Central memory CD4-positive, alpha-beta T cell (primary cell): ENCODE data around the gene CD28.
"Not testable (repeated sequence)": the region's sequence is repeated elsewhere in the genome, so short reads cannot be mapped to it uniquely, and the experiment has no call there.

Source experiments
- DNase-seq: peaks from one replicate; pipeline ENCODE4 v3.0.0; 2022

CD28 gene

DNA sequence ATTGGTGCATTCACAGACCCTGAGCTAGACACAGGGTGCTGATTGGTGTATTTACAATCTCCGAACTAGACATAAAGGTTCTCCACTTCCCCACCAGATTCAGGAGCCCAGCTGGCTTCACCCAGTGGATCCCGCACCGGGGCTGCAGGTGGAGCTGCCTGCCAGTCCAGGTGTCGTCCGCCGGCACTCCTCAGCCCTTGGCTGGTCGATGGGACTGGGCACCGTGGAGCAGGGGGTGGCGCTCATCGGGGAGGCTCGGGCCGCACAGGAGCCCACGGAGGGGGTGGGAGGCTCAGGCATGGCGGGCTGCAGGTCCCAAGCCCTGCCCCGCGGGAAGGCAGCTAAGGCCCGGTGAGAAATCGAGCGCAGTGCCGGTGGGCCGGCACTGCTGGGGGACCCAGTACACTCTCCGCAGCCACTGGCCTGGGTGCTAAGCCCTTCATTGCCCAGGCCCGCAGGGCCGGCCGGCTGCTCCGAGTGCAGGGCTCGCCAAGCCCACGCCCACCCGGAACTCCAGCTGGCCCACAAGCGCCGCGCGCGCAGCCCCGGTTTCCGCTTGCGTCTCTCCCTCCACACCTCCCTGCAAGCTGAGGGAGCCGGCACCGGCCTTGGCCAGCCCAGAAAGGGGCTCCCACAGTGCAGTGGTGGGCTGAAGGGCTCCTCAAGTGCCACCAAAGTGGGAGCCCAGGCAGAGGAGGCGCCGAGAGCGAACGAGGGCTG lies 79.1 kb downstream of the CD28 start:
- DNase-seq = not testable (repeated sequence)

DNA sequence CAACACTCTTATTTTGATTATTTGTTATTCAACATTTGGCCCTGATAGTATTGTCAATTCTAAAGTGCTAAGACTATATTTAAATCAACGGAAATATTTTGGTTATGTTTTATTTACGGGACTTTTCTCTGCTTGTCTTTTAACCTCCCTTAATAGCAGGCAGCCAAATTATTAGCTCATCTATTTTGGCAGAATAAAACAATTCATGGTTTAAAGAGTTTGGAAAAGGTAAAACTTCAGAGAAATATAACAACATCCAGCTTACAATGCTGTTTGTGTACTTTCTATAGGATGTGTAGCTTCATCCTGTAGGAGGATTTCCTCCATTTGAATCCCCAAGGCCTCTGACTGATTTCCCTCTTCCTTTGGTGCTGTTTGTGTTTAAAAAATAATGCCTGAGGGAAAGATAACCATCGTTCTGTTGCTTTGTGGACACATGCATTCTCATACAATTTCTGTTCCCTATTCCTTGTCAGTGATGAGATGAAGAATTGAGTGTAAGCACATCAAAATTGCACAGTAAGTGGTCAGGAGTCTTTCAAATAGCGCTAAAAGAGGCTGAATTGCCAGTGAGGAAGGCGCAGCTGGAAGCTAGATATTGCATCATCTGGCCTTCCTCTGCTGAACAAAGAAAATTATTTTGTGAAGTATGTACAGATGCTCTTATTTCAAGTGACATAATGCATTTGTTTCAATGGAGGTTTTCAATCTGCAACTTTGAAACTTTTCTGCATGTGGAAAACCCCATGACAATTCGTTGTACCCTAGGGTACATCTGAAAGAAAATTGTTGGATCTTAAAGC lies 80.3 kb downstream of the CD28 start:
- DNase-seq = no peak

GRCh38 chr2:203787979-203788378 lies 81.5 kb downstream of the CD28 start:
- no peak for DNase-seq
